H9 (cell line): Measurements from ENCODE around the gene ANK2. TPM values are rescaled to one million over a fixed set of nuclear protein-coding genes. Genes with fewer than 3 reads are reported as not detected.

Source experiments
- DNase-seq: peaks from one replicate; pipeline ENCODE4 v3.0.0-alpha.2; 2017
- H2AFZ ChIP-seq: one replicate; pipeline ENCODE4 v1.6.1; 2013; ENCODE audit warnings: mild to moderate bottlenecking, low read length, control low read depth, moderate library complexity
- H2AK5ac ChIP-seq: 2 replicates; pipeline ENCODE4 v1.6.1; 2013; ENCODE audit warnings: low read length, control low read depth, mixed read lengths; ENCODE audit not compliant: insufficient read length
- H2BK120ac ChIP-seq: one replicate; pipeline ENCODE4 v1.6.1; 2013; ENCODE audit warnings: low read depth, mild to moderate bottlenecking, low read length, control low read depth, inconsistent platforms; ENCODE audit not compliant: poor library complexity, severe bottlenecking
- H2BK12ac ChIP-seq: 2 replicates; pipeline ENCODE4 v1.6.1; 2013; ENCODE audit warnings: low read length, control low read depth, mixed read lengths, low read depth; ENCODE audit not compliant: insufficient read length
- H2BK15ac ChIP-seq: 2 replicates; pipeline ENCODE4 v1.6.1; 2013; ENCODE audit warnings: low read depth, low read length, control low read depth
- H2BK20ac ChIP-seq: one replicate; pipeline ENCODE4 v1.6.1; 2013; ENCODE audit warnings: low read depth, mild to moderate bottlenecking, low read length, control low read depth, inconsistent platforms; ENCODE audit not compliant: poor library complexity, severe bottlenecking
- H2BK5ac ChIP-seq: 2 replicates; pipeline ENCODE4 v1.6.1; 2013; ENCODE audit warnings: low read length, control low read depth, mixed read lengths; ENCODE audit not compliant: insufficient read length
- H3K14ac ChIP-seq: 2 replicates; pipeline ENCODE4 v1.6.1; 2013; ENCODE audit warnings: low read length, control low read depth; ENCODE audit not compliant: insufficient read depth
- H3K18ac ChIP-seq: 2 replicates; pipeline ENCODE4 v1.6.1; 2013; ENCODE audit warnings: low read depth, mild to moderate bottlenecking, mixed read lengths, low read length, control low read depth; ENCODE audit not compliant: insufficient read length
- H3K23ac ChIP-seq: 2 replicates; pipeline ENCODE4 v1.6.1; 2013; ENCODE audit warnings: low read length, control low read depth, mixed read lengths, low read depth; ENCODE audit not compliant: insufficient read length
- H3K23me2 ChIP-seq: 2 replicates; pipeline ENCODE4 v1.6.1; 2013; ENCODE audit warnings: low read depth, mild to moderate bottlenecking, mixed read lengths, low read length, control low read depth; ENCODE audit not compliant: insufficient read length, poor library complexity, severe bottlenecking
- H3K27ac ChIP-seq: 2 replicates; pipeline ENCODE4 v1.5.1; 2013; ENCODE audit warnings: low read length, control low read depth, mixed read lengths, low read depth; ENCODE audit not compliant: insufficient read length
- H3K27me3 ChIP-seq: 2 replicates; pipeline ENCODE4 v1.6.1; 2013; ENCODE audit warnings: low read length, control low read depth, inconsistent platforms; ENCODE audit not compliant: insufficient read depth
- H3K4ac ChIP-seq: 2 replicates; pipeline ENCODE4 v1.6.1; 2013; ENCODE audit warnings: low read depth, mild to moderate bottlenecking, control low read depth, inconsistent platforms, low read length, moderate library complexity
- H3K4me1 ChIP-seq: 2 replicates; pipeline ENCODE4 v1.6.1; 2013; ENCODE audit warnings: low read length, control low read depth, inconsistent platforms; ENCODE audit not compliant: insufficient read depth
- H3K4me2 ChIP-seq: 2 replicates; pipeline ENCODE4 v1.6.1; 2013; ENCODE audit warnings: low read length, control low read depth, mixed read lengths; ENCODE audit not compliant: insufficient read length, insufficient read depth
- H3K56ac ChIP-seq: 2 replicates; pipeline ENCODE4 v1.6.1; 2013; ENCODE audit warnings: low read depth, mild to moderate bottlenecking, mixed read lengths, low read length, control low read depth; ENCODE audit not compliant: insufficient read length
- H3K79me1 ChIP-seq: 2 replicates; pipeline ENCODE4 v1.6.1; 2013; ENCODE audit warnings: low read depth, mild to moderate bottlenecking, moderate library complexity, low read length, control low read depth, inconsistent platforms; ENCODE audit not compliant: insufficient read depth, poor library complexity, severe bottlenecking
- H3K79me2 ChIP-seq: 2 replicates; pipeline ENCODE4 v1.6.1; 2013; ENCODE audit warnings: low read length, control low read depth, inconsistent platforms; ENCODE audit not compliant: insufficient read depth
- H3K9ac ChIP-seq: 2 replicates; pipeline ENCODE4 v1.6.1; 2013; ENCODE audit warnings: low read length, control low read depth, mixed read lengths; ENCODE audit not compliant: insufficient read length; ENCODE audit errors: extremely low read depth
- H3K9me3 ChIP-seq: one replicate; pipeline ENCODE4 v1.6.1; 2013; ENCODE audit warnings: low read depth, low read length, inconsistent platforms; ENCODE audit not compliant: control insufficient read depth
- H3T11ph ChIP-seq: one replicate; pipeline ENCODE4 v1.6.1; 2013; ENCODE audit warnings: mild to moderate bottlenecking, low read length, control low read depth, inconsistent platforms
- H4K20me1 ChIP-seq: one replicate; pipeline ENCODE4 v1.6.1; 2013; ENCODE audit not compliant: control insufficient read depth, insufficient read length, insufficient read depth
- H4K5ac ChIP-seq: 2 replicates; pipeline ENCODE4 v1.6.1; 2013; ENCODE audit warnings: low read depth, mild to moderate bottlenecking, mixed read lengths, low read length, control low read depth; ENCODE audit not compliant: insufficient read length
- H4K8ac ChIP-seq: replicated peaks from 2 replicates; pipeline ENCODE4 v1.6.1; 2013; ENCODE audit warnings: low read length, control low read depth, mixed read lengths, low read depth; ENCODE audit not compliant: insufficient read length
- H4K91ac ChIP-seq: 2 replicates; pipeline ENCODE4 v1.6.1; 2013; ENCODE audit warnings: low read depth, mild to moderate bottlenecking, moderate library complexity, mixed read lengths, low read length, control low read depth; ENCODE audit not compliant: insufficient read length
- H3K27ac Mint-ChIP-seq, 3 experiments: 2 replicates in 2 of 3; 3 replicates in 1 of 3; pipeline ENCODE4 v1.8.0; 2020 to 2021; ENCODE audit warnings: mixed read lengths in 3 of 3, mild to moderate bottlenecking in 1 of 3, moderate library complexity in 1 of 3
- H3K27me3 Mint-ChIP-seq: 2 replicates; pipeline ENCODE4 v1.8.0; 2021; ENCODE audit warnings: low read depth, mild to moderate bottlenecking, moderate library complexity, mixed read lengths
- H3K36me3 Mint-ChIP-seq, 3 experiments: 2 replicates in 2 of 3; 3 replicates in 1 of 3; pipeline ENCODE4 v1.8.0; 2020 to 2021; ENCODE audit warnings: low read depth in 3 of 3, mixed read lengths in 3 of 3; ENCODE audit not compliant: insufficient read depth in 1 of 3
- H3K4me1 Mint-ChIP-seq, 2 experiments: 2 replicates each; pipeline ENCODE4 v1.8.0; 2020; ENCODE audit warnings: mixed read lengths in 2 of 2
- H3K4me3 Mint-ChIP-seq, 2 experiments: 2 replicates in 1 of 2; 3 replicates in 1 of 2; pipeline ENCODE4 v1.8.0; 2020 to 2021; ENCODE audit warnings: mild to moderate bottlenecking in 2 of 2, mixed read lengths in 2 of 2, moderate library complexity in 1 of 2
- H3K9me3 Mint-ChIP-seq, 2 experiments: 2 replicates in 1 of 2; 3 replicates in 1 of 2; pipeline ENCODE4 v1.8.0; 2020; ENCODE audit warnings: mild to moderate bottlenecking in 2 of 2, mixed read lengths in 2 of 2, moderate library complexity in 1 of 2
- WGBS: extraction: QIAGEN DNeasy Blood & Tissue Kit; methylation state at CpG from one replicate; pipeline ENCODE4 v1.1.7; 2013; ENCODE audit warnings: missing lambda C conversion rate, low lambda C conversion rate, mixed read lengths; ENCODE audit not compliant: insufficient read length; ENCODE audit errors: extremely low coverage; 5-methylcytosine and 5-hydroxymethylcytosine counted together
- total RNA-seq: library from RNA; stranded (reverse); gene quantifications from 2 replicates; pipeline ENCODE4 v1.2.1, GENCODE V29; 2021
- TF ChIP-seq, protein P1 (sequence below): fragments of 200-600 bp; sonication (generic); conservative IDR thresholded peaks from 3 replicates; pipeline ENCODE4 v1.8.0; 2021; ENCODE audit warnings: antibody characterized with exemption, mild to moderate bottlenecking

ANK2 gene
- total RNA-seq, 1 experiment from 2014 or later, result 36.8 TPM

DNA sequence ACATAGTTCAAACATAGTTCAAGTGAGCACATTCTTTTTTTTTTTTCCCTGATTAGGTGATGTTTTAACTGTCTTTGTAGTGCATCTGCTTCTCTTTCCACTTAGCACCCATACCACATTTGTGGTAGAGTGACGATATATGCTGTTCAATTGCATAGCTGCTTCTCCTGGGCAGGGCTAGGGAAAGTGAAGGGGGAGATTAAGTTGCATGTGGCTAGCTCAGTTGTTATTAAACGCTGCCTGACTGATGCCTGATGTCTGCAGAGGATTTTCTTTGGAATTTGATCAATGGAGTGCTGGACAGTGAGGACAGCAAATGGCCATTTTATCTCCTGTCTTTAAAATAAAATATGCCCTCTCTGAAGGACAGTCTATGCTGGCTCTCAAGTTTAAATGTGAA, 63.7 kb downstream of the ANK2 start:
- Mint-ChIP-seq H3K9me3 (no peaks in the 10 kb centered on the region; a peak in 1 of 5 replicates), H3K4me3 (no peak overlapping the region), H3K27me3 (no peaks in the 10 kb centered on the region), H3K27ac (peak overlapping the region in 1 of 3 experiments; percentile 42; a peak in 1 of 7 replicates), H3K4me1 (peaks cover 43 to 51% of the 10 kb centered on the region in 2 experiments), H3K36me3 (no peaks in the 10 kb centered on the region)
- H2BK5ac ChIP-seq, result no peak overlapping the region
- no peak overlapping the region for H2AFZ ChIP-seq
- H4K8ac ChIP-seq, result no peak overlapping the region
- no peaks in the 10 kb centered on the region for H3K9me3 ChIP-seq
- no CpG with 5 or more reads among the region's 2 CpGs for WGBS
- no peak overlapping the region for H3K23ac ChIP-seq
- no peak overlapping the region for H3K9ac ChIP-seq
- no peak overlapping the region for H3T11ph ChIP-seq
- no peak overlapping the region for H3K56ac ChIP-seq
- H3K27ac ChIP-seq, result no peak overlapping the region
- no peaks in the 10 kb centered on the region for H3K27me3 ChIP-seq
- H3K4ac ChIP-seq, result no peak overlapping the region
- H2AK5ac ChIP-seq, result no peak overlapping the region
- H4K91ac ChIP-seq, result no peak overlapping the region
- DNase-seq, result no peak
- H3K18ac ChIP-seq, result no peak overlapping the region
- no peak overlapping the region for H2BK120ac ChIP-seq
- TF ChIP-seq, protein P1, sequence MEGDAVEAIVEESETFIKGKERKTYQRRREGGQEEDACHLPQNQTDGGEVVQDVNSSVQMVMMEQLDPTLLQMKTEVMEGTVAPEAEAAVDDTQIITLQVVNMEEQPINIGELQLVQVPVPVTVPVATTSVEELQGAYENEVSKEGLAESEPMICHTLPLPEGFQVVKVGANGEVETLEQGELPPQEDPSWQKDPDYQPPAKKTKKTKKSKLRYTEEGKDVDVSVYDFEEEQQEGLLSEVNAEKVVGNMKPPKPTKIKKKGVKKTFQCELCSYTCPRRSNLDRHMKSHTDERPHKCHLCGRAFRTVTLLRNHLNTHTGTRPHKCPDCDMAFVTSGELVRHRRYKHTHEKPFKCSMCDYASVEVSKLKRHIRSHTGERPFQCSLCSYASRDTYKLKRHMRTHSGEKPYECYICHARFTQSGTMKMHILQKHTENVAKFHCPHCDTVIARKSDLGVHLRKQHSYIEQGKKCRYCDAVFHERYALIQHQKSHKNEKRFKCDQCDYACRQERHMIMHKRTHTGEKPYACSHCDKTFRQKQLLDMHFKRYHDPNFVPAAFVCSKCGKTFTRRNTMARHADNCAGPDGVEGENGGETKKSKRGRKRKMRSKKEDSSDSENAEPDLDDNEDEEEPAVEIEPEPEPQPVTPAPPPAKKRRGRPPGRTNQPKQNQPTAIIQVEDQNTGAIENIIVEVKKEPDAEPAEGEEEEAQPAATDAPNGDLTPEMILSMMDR, result no peak
- H3K4me2 ChIP-seq, result no peak overlapping the region
- no peak overlapping the region for H3K14ac ChIP-seq
- no peak overlapping the region for H2BK15ac ChIP-seq
- H3K79me2 ChIP-seq, result no peaks in the 10 kb centered on the region
- H2BK12ac ChIP-seq, result no peak overlapping the region
- H4K5ac ChIP-seq, result no peak overlapping the region
- no peaks in the 10 kb centered on the region for H3K79me1 ChIP-seq
- no peaks in the 10 kb centered on the region; the same call in 1 of the 2 replicates for H3K4me1 ChIP-seq
- no peaks in the 10 kb centered on the region for H4K20me1 ChIP-seq
- no peak overlapping the region for H2BK20ac ChIP-seq
- no peaks in the 10 kb centered on the region for H3K23me2 ChIP-seq
